WTC11 (cell line): ENCODE results near the gene CABCOCO1.

Source experiments
- CREM ChIP-seq: sonication (generic); formaldehyde crosslinking; IDR thresholded peaks from 2 replicates; pipeline ENCODE4 v1.8.1; 2022; ENCODE audit warnings: mild to moderate bottlenecking, missing genetic modification reagents, moderate library complexity
- ELF4 ChIP-seq: sonication (generic); formaldehyde crosslinking; IDR thresholded peaks from 2 replicates; pipeline ENCODE4 v1.8.1; 2022; ENCODE audit warnings: low read depth, mild to moderate bottlenecking, moderate library complexity, missing genetic modification reagents
- ETV6 ChIP-seq: sonication (generic); formaldehyde crosslinking; IDR thresholded peaks from 2 replicates; pipeline ENCODE4 v1.8.1; 2022; ENCODE audit warnings: mild to moderate bottlenecking, missing genetic modification reagents
- JUN ChIP-seq: sonication (generic); formaldehyde crosslinking; IDR thresholded peaks from 2 replicates; pipeline ENCODE4 v1.8.0; 2023; ENCODE audit warnings: mild to moderate bottlenecking, missing genetic modification reagents
- SP1 ChIP-seq: sonication (generic); formaldehyde crosslinking; conservative IDR thresholded peaks from 2 replicates; pipeline ENCODE4 v1.8.1; 2022; ENCODE audit warnings: missing genetic modification reagents
- TCF7 ChIP-seq: sonication (generic); formaldehyde crosslinking; IDR thresholded peaks from 2 replicates; pipeline ENCODE4 v1.8.0; 2022; ENCODE audit warnings: mild to moderate bottlenecking, low read depth, missing genetic modification reagents, moderate library complexity
- ZNF121 ChIP-seq: sonication (generic); formaldehyde crosslinking; IDR thresholded peaks from 2 replicates; pipeline ENCODE4 v1.8.0; 2023; ENCODE audit warnings: missing genetic modification reagents
- ZNF423 ChIP-seq: fragments of 250-450 bp; sonication (Bioruptor Pico); IDR thresholded peaks from 2 replicates; pipeline ENCODE4 v2.1.2; 2022; ENCODE audit warnings: mild to moderate bottlenecking, moderate library complexity
- TF ChIP-seq, protein P1 (sequence below): sonication (generic); formaldehyde crosslinking; IDR thresholded peaks from 2 replicates; pipeline ENCODE4 v1.8.1; 2022; ENCODE audit warnings: mild to moderate bottlenecking, moderate library complexity, missing genetic modification reagents
- TF ChIP-seq, protein P2 (sequence below): sonication (generic); formaldehyde crosslinking; IDR thresholded peaks from 2 replicates; pipeline ENCODE4 v1.8.1; 2023; ENCODE audit warnings: mild to moderate bottlenecking, missing genetic modification reagents
- TF ChIP-seq, protein P3 (sequence below): fragments of 200-600 bp; IDR thresholded peaks from 2 replicates; pipeline ENCODE4 v1.8.0; 2022; ENCODE audit warnings: antibody characterized with exemption
- TF ChIP-seq, protein P4 (sequence below): sonication (generic); formaldehyde crosslinking; IDR thresholded peaks from 2 replicates; pipeline ENCODE4 v1.8.1; 2022; ENCODE audit warnings: low read depth, missing genetic modification reagents, borderline replicate concordance

DNA sequence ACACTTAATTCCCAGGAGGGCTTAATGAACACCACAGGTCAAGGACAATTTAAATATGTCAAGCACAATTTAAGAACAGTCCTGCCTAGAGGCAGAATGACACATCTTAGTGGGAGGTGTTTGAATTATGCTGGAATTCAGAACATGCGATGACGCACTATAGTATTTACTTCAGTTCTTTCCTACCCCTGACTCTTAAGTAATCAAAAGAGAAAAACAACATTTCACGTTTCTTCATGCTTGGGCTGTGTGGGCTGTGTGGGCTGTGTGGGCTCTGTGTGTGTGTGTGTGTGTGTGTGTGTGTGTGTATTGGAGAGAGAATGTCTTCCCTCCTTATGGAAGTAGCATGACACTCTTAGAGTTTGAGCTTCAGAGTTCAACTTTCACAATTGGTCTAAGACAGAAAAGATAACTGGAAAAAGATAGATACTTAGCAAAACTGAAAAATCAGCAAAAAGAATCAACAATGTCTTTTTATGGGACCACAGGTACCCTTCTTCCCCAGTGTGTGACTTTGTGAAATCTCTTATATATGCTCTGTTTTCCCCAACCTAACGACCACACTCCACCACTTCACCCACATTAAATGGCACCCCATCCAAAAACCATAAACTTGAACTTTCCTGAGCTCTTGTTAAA, 33.7 kb upstream of the CABCOCO1 start:
- TF ChIP-seq, protein P1, sequence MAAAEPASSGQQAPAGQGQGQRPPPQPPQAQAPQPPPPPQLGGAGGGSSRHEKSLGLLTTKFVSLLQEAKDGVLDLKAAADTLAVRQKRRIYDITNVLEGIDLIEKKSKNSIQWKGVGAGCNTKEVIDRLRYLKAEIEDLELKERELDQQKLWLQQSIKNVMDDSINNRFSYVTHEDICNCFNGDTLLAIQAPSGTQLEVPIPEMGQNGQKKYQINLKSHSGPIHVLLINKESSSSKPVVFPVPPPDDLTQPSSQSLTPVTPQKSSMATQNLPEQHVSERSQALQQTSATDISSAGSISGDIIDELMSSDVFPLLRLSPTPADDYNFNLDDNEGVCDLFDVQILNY (CRISPR knock-in tag), result no peak
- TF ChIP-seq, protein P2, sequence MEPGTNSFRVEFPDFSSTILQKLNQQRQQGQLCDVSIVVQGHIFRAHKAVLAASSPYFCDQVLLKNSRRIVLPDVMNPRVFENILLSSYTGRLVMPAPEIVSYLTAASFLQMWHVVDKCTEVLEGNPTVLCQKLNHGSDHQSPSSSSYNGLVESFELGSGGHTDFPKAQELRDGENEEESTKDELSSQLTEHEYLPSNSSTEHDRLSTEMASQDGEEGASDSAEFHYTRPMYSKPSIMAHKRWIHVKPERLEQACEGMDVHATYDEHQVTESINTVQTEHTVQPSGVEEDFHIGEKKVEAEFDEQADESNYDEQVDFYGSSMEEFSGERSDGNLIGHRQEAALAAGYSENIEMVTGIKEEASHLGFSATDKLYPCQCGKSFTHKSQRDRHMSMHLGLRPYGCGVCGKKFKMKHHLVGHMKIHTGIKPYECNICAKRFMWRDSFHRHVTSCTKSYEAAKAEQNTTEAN (CRISPR knock-in tag), result no peak
- TF ChIP-seq ELF4 (CRISPR knock-in tag) (no peak), CREM (CRISPR knock-in tag) (no peak), SP1 (CRISPR knock-in tag) (no peak), JUN (CRISPR knock-in tag) (no peak), ZNF423 (CRISPR knock-in tag) (no peak), ETV6 (CRISPR knock-in tag) (no peak), ZNF121 (no peak), TCF7 (CRISPR knock-in tag) (no peak)
- TF ChIP-seq, protein P3, sequence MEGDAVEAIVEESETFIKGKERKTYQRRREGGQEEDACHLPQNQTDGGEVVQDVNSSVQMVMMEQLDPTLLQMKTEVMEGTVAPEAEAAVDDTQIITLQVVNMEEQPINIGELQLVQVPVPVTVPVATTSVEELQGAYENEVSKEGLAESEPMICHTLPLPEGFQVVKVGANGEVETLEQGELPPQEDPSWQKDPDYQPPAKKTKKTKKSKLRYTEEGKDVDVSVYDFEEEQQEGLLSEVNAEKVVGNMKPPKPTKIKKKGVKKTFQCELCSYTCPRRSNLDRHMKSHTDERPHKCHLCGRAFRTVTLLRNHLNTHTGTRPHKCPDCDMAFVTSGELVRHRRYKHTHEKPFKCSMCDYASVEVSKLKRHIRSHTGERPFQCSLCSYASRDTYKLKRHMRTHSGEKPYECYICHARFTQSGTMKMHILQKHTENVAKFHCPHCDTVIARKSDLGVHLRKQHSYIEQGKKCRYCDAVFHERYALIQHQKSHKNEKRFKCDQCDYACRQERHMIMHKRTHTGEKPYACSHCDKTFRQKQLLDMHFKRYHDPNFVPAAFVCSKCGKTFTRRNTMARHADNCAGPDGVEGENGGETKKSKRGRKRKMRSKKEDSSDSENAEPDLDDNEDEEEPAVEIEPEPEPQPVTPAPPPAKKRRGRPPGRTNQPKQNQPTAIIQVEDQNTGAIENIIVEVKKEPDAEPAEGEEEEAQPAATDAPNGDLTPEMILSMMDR, result no peak
- TF ChIP-seq, protein P4, sequence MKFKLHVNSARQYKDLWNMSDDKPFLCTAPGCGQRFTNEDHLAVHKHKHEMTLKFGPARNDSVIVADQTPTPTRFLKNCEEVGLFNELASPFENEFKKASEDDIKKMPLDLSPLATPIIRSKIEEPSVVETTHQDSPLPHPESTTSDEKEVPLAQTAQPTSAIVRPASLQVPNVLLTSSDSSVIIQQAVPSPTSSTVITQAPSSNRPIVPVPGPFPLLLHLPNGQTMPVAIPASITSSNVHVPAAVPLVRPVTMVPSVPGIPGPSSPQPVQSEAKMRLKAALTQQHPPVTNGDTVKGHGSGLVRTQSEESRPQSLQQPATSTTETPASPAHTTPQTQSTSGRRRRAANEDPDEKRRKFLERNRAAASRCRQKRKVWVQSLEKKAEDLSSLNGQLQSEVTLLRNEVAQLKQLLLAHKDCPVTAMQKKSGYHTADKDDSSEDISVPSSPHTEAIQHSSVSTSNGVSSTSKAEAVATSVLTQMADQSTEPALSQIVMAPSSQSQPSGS, result no peak
